ENCODE results near the gene MRS2.
"Not testable (repeated sequence)": the region's sequence is repeated elsewhere in the genome, so short reads cannot be mapped to it uniquely, and the experiment has no call there.

The MRS2 gene

GRCh38 chr6:24391208-24391607 lies 11.5 kb upstream of the MRS2 start:
- no peak for DNase-seq (ENCODE audit: low read depth)

- DNase-seq (ENCODE audit: low read depth): no peak
These were observed 10.9 kb upstream of the MRS2 start for GRCh38 chr6:24391756-24392405.

GRCh38 chr6:24394061-24394779 lies 8.5 kb upstream of the MRS2 start:
- DNase-seq (ENCODE audit: low read depth): no peak

GRCh38 chr6:24394780-24395437 lies 7.8 kb upstream of the MRS2 start:
- DNase-seq (ENCODE audit: low read depth): no peak

GRCh38 chr6:24396824-24397223 lies 5.9 kb upstream of the MRS2 start:
- no peak for DNase-seq (ENCODE audit: low read depth)

GRCh38 chr6:24397631-24398030 lies 5.1 kb upstream of the MRS2 start:
- no peak for DNase-seq (ENCODE audit: low read depth)

- DNase-seq (ENCODE audit: low read depth): not testable (repeated sequence)
These were observed 2.4 kb upstream of the MRS2 start for GRCh38 chr6:24400045-24401039.

GRCh38 chr6:24401458-24401857 lies 1.3 kb upstream of the MRS2 start:
- DNase-seq (ENCODE audit: low read depth): no peak

GRCh38 chr6:24403501-24403824 lies 727 bp downstream of the MRS2 start:
- no peak for DNase-seq (ENCODE audit: low read depth)

- DNase-seq (ENCODE audit: low read depth): no peak
These were observed 2.5 kb downstream of the MRS2 start for GRCh38 chr6:24405262-24405661.

GRCh38 chr6:24408719-24409410 lies 6.1 kb downstream of the MRS2 start:
- no peak for DNase-seq (ENCODE audit: low read depth)

- no peak for DNase-seq (ENCODE audit: low read depth)
These were observed 7.9 kb downstream of the MRS2 start for GRCh38 chr6:24410622-24411021.

- DNase-seq (ENCODE audit: low read depth): no peak
These were observed 9.6 kb downstream of the MRS2 start for GRCh38 chr6:24412294-24412693.

- not testable (repeated sequence) for DNase-seq (ENCODE audit: low read depth)
These were observed 11.8 kb downstream of the MRS2 start for GRCh38 chr6:24414531-24414930.

- DNase-seq (ENCODE audit: low read depth): no peak
These were observed 13.0 kb downstream of the MRS2 start for GRCh38 chr6:24415753-24416152.

- DNase-seq (ENCODE audit: low read depth): no peak
These were observed 16.8 kb downstream of the MRS2 start for GRCh38 chr6:24419526-24419925.

GRCh38 chr6:24425091-24425490 lies 22.4 kb downstream of the MRS2 start:
- DNase-seq (ENCODE audit: low read depth): no peak

- DNase-seq (ENCODE audit: low read depth): no peak
These were observed 24.2 kb downstream of the MRS2 start for GRCh38 chr6:24426729-24427446.

GRCh38 chr6:24428615-24429014 lies 25.9 kb downstream of the MRS2 start:
- DNase-seq (ENCODE audit: low read depth): no peak

- DNase-seq (ENCODE audit: low read depth): no peak
These were observed 26.4 kb downstream of the MRS2 start for GRCh38 chr6:24429146-24429545.

GRCh38 chr6:24430086-24430485 lies 27.4 kb downstream of the MRS2 start:
- DNase-seq (ENCODE audit: low read depth): no peak
